ENCODE results near the gene EIF2AK2.

EIF2AK2 gene

GRCh38 chr2:37167636-37168180 is 10.9 kb upstream of the EIF2AK2 start:
- no peak for DNase-seq
- H3K9me3 ChIP-seq: peaks cover 0 to 19% (median 0%) of the 10 kb centered on the region in 3 donors
- H3K27ac ChIP-seq: no peak overlapping the region
- no peaks in the 10 kb centered on the region for H3K27me3 ChIP-seq
- H3K4me3 ChIP-seq: no peak overlapping the region
- H3K36me3 ChIP-seq: no peaks in the 10 kb centered on the region
- H3K4me1 ChIP-seq: no peaks in the 10 kb centered on the region
- intact Hi-C loops (cut with DNase I; ENCODE audit: low total_unique reads): no loop called here
- no peak for TF ChIP-seq CTCF (IDR thresholded peaks at IDR 0.05)

- H3K36me3 ChIP-seq: no peaks in the 10 kb centered on the region
- H3K27ac ChIP-seq: no peak overlapping the region
- DNase-seq: no peak
- no peaks in the 10 kb centered on the region for H3K4me1 ChIP-seq
- TF ChIP-seq CTCF (IDR thresholded peaks at IDR 0.05): no peak
- H3K9me3 ChIP-seq: peaks cover 0 to 19% (median 0%) of the 10 kb centered on the region in 3 donors
- intact Hi-C loops (cut with DNase I; ENCODE audit: low total_unique reads): no loop called here
- no peak overlapping the region for H3K4me3 ChIP-seq
- no peaks in the 10 kb centered on the region for H3K27me3 ChIP-seq
Observed at GRCh38 chr2:37164757-37165156, 8.0 kb upstream of the EIF2AK2 start.

GRCh38 chr2:37156071-37156856 is 516 bp downstream of the EIF2AK2 start:
- DNase-seq: peak; percentile 60 to 73
- Histone ChIP-seq H3K9me3 (no peaks in the 10 kb centered on the region), H3K36me3 (no peaks in the 10 kb centered on the region), H3K27me3 (no peaks in the 10 kb centered on the region), H3K4me1 (peaks cover 0 to 26% (median 19%) of the 10 kb centered on the region in 4 donors), H3K27ac (peak overlapping the region; percentile 85 to 91), H3K4me3 (peak overlapping the region; percentile 89 to 96)
- no peak for TF ChIP-seq CTCF (IDR thresholded peaks at IDR 0.05)
- intact Hi-C loops (cut with DNase I; ENCODE audit: low total_unique reads): no loop called here

- no peak for DNase-seq
- no peaks in the 10 kb centered on the region for H3K36me3 ChIP-seq
- TF ChIP-seq CTCF (IDR thresholded peaks at IDR 0.05): no peak
- intact Hi-C loops (cut with DNase I; ENCODE audit: low total_unique reads): no loop called here
- H3K4me1 ChIP-seq: peaks cover 0 to 30% (median 19%) of the 10 kb centered on the region in 4 donors
- no peak overlapping the region for H3K27ac ChIP-seq
- H3K27me3 ChIP-seq: no peaks in the 10 kb centered on the region
- H3K9me3 ChIP-seq: no peaks in the 10 kb centered on the region
- H3K4me3 ChIP-seq: no peak overlapping the region
Observed at GRCh38 chr2:37154785-37155184, 2.0 kb downstream of the EIF2AK2 start.

GRCh38 chr2:37153224-37153623 is 3.6 kb downstream of the EIF2AK2 start:
- intact Hi-C loops (cut with DNase I; ENCODE audit: low total_unique reads): no loop called here
- no peaks in the 10 kb centered on the region for H3K27me3 ChIP-seq
- H3K9me3 ChIP-seq: no peaks in the 10 kb centered on the region
- peaks cover 0 to 6% (median 4%) of the 10 kb centered on the region in 3 donors for H3K36me3 ChIP-seq
- TF ChIP-seq CTCF (IDR thresholded peaks at IDR 0.05): no peak
- no peak overlapping the region for H3K4me3 ChIP-seq
- no peak overlapping the region for H3K27ac ChIP-seq
- peaks cover 0 to 31% (median 19%) of the 10 kb centered on the region in 4 donors for H3K4me1 ChIP-seq
- DNase-seq: no peak

All from tibial artery (tissue), 4 donors.